SHP77 (cell line): ENCODE data around the gene NPIPA5.
"Not testable (repeated sequence)": the region's sequence is repeated elsewhere in the genome, so short reads cannot be mapped to it uniquely, and the experiment has no call there.

Source experiments
- DNase-seq, 2 experiments: peaks; one replicate each; lab custom pipeline; 2025; lab: John Stamatoyannopoulos, UW

The NPIPA5 gene

DNA sequence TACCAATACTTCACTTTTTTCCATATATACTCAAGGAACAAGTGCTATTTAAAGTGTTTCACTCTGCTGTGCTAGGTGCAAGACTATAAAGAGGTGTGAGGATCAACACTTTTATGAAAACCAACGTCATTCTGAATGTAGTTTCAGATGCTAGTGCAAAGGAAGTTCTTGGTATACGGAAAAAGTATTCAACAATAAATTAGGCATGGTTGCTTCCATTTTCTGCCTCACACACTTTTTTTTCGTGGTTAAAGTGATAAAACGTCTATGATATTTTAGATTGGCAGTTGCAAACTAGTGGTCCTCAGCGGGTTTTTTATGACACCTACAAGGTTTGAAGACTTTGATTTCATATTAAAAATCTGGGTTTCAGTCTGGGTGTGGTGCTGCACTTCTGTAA is 11.8 kb upstream of the NPIPA5 start:
- not testable (repeated sequence) for DNase-seq

DNA sequence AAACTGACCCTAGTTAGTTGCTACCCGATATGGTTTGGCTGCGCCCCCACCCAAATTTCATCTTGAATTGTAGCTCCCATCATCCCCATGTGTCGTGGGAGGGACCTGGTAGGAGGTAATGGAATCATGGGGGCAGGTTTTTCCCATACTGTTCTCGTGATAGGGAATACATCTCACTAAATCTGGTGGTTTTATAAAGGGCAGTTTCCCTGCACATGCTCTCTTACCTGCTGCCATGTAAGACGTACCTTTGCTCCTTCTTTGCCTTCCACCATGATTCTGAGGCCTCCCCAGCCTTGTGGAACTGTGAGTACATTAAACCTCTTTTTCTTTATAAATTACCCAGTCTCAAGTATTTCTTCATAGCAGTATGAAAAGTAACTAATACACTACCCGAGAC is 10.0 kb upstream of the NPIPA5 start:
- not testable (repeated sequence) for DNase-seq

DNA sequence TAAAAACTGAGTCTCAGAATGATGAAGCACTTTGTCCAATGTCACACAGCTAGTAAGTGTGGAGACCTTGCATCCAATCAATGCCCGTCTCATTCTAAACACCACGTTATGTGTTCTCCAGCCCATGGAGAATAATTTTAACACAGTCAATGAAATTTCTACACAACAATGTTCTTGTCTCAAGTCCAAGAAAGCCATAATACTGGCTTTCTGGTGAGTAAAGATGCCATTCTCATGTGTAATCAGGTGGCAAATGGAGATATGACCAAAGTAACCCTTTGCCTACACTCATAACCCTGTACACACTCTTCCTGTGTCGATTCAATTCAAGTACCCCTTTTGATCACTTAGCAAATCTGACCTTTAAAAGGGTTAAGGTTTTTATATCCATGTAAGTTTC is 4.7 kb upstream of the NPIPA5 start:
- DNase-seq: not testable (repeated sequence)

DNA sequence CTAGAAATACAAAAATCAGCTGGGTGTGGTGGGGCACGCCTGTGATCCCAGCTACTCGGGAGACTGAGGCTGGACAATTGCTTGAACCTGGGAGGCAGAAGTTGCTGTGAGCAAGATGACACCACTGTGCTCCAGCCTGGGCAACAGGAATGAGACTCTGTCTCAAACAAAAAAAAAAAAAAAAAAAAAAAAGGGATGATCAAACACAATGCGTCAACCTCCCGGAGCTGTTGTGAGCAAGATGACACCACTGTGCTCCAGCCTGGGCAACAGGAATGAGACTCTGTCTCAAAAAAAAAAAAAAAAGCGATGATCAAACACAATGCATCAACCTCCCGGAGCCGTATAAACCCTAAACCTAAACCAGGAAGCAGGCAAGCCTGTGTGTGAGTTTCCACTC is 20.6 kb downstream of the NPIPA5 start:
- DNase-seq: not testable (repeated sequence)

DNA sequence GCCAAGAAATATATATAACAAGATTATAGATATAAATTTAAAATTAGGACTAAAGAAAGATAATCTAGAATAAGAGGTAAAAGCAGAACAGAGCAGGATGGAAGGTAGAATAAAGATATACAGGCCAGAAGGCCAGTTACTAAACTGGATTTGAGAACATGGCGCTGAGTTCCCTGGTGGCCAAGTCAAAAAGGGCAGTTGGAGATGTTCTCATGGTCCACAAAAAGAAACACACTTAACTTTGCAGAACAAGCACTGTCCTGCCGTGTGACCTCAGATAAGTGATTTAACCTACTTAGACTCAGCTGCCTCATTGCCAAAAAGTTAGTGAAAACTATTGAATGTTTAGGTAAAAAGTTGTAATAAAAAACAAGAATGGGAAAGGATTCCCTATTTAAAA is 23.2 kb downstream of the NPIPA5 start:
- not testable (repeated sequence) for DNase-seq

DNA sequence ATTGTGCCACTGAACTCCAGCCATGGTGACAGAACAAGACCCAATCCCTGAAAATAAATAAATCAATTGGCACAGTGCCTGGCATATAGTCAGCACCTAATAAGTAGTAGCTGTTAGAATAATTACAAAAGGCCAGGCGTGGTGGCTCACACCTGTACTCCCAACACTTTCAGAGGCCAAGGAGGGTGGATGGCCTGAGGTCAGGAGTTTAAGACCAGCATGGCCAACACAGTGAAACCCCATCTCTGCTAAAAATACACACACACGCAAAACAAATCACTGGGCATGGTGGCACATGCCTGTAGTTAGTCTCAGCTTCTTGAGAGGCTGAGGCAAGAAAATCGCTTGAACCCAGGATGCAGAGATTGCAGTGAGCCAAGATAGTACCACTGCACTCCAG is 25.2 kb downstream of the NPIPA5 start:
- not testable (repeated sequence) for DNase-seq

GRCh38 chr16:15351745-15352144 is 26.3 kb downstream of the NPIPA5 start:
- DNase-seq: not testable (repeated sequence)

DNA sequence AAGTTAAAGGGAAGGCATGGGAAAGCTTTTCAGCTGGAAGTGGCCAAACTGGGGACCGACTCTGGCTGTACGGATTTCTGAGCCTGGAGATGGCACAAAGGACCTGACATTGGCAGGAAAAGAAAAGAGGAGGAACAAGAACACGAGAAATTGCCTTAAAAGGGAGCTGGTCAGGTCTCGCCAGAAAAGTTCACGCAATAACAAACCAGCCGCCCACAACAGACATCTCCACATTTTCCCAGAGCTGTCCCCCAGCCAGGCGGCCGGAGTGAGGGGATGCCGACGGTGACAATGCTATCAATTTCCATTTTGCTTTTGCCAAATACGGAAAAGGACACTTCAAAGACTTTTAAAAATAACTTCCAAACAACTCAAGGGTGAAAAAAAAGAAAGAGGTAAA is 26.8 kb downstream of the NPIPA5 start:
- DNase-seq: not testable (repeated sequence)

- not testable (repeated sequence) for DNase-seq
These were observed 29.4 kb downstream of the NPIPA5 start for GRCh38 chr16:15348721-15349120.

DNA sequence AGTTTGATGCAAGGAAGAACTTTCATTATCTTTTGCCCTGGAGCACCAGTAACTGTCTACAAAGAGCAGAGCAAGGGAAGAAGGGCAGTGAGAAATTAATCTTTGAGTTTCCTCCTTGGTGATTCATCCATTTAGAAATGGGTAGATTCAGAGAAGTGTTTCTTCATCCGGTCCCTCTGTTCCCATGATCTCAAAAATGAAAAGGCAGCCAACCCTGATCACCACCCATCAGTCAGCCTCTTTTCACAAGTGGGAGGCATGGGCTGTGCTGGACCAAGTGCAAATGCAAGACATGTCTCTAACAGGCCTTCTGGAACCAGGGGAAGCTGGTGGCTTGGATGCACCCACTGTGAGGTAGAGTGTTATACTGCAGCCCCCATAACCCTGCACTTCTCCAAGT is 35.8 kb downstream of the NPIPA5 start:
- not testable (repeated sequence) for DNase-seq

- DNase-seq: not testable (repeated sequence)
These were observed 39.1 kb downstream of the NPIPA5 start for GRCh38 chr16:15338986-15339385.

GRCh38 chr16:15337974-15338605 is 40.0 kb downstream of the NPIPA5 start:
- DNase-seq: not testable (repeated sequence)

DNA sequence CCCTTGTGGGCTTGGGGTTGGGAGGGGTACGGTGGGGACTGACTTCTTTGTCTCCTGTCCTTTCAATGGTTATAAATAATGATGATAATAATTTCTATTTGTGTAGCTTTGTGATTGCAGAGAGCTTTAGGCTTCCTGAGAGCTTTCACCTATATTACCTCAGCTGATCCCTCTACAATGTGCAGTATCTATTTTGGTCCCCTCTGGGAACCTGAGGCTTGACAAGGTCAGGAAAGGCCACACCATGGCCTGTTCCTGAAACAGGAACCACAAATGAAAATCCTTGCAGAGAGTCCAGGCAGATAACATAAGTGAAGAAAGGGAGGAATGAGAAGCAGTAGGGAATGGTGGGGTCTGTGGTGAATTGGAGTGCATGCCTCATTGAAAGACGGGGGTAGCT is 42.5 kb downstream of the NPIPA5 start:
- not testable (repeated sequence) for DNase-seq

- DNase-seq: not testable (repeated sequence)
These were observed 44.1 kb downstream of the NPIPA5 start for GRCh38 chr16:15333969-15334368.

DNA sequence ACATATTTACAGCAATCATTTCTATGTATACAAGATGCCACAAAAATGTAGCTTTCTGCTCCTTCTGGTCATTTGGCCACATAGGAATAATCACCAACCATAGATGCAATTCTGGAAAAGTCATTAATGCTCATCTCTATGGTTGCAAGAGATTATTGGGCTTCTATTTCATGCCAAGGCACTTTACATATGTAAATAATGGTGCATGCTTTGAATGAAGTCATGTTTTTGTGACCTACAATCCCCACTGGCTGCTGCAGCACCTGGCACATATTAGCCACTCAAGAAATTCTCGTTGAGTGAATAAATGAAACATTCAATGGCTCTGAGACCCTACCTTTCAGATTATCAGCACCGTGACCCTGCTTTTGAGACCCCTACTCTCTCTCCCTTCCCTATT is 47.1 kb downstream of the NPIPA5 start:
- DNase-seq: not testable (repeated sequence)

- not testable (repeated sequence) for DNase-seq
These were observed 53.1 kb downstream of the NPIPA5 start for GRCh38 chr16:15324954-15325353.

GRCh38 chr16:15323373-15323772 is 54.7 kb downstream of the NPIPA5 start:
- DNase-seq: not testable (repeated sequence)

- not testable (repeated sequence) for DNase-seq
These were observed 56.9 kb downstream of the NPIPA5 start for GRCh38 chr16:15321221-15321620.

DNA sequence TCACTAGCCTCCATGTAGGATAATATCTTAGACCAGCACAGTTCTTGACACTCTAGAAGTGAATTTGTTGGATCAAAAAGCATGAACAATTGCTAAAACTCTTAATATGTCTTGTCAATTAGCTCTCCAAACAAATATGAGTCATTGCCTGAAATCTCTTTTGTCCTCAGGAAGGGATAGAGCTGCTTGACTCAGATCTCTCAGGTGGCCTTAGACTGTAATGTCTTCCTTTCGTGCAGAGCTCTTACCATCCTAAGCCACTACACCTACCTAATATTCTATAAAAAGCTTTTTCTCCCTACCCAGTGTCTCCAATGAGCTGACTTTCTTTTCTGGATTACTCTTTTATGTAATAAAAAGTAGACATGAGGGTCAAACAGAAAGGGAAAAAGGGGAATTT is 63.5 kb downstream of the NPIPA5 start:
- not testable (repeated sequence) for DNase-seq
